HepG2 (cell line): ENCODE data around the gene EVA1A. TPM values are rescaled to one million over a fixed set of nuclear protein-coding genes. Genes with fewer than 3 reads are reported as not detected.
A peak's percentile ranks its signal among the peaks of the same experiment; 100 is the strongest.

Experiments
- BCL6 ChIP-seq: IDR thresholded peaks from 2 replicates; pipeline ENCODE4 v1.6.1; 2016; ENCODE audit warnings: missing genetic modification reagents, missing compliant biosample characterization
- FOSL2 ChIP-seq: sonication (generic); formaldehyde crosslinking; IDR thresholded peaks from 2 replicates; pipeline ENCODE4 v1.4.0; 2020; ENCODE audit warnings: missing genetic modification reagents
- HNF4G ChIP-seq, 2 experiments: sonication (generic) in 1 of 2; formaldehyde crosslinking in 1 of 2; IDR thresholded peaks; 2 replicates each; pipeline versions ENCODE4 v1.4.0 to v1.6.1; 2011 to 2020; ENCODE audit warnings: borderline replicate concordance in 2 of 2, low read depth in 2 of 2, mild to moderate bottlenecking in 2 of 2, low read length in 1 of 2, missing genetic modification reagents in 1 of 2, moderate library complexity in 1 of 2
- HOXA3 ChIP-seq: sonication (generic); formaldehyde crosslinking; IDR thresholded peaks from 2 replicates; pipeline ENCODE4 v1.5.0; 2020; ENCODE audit warnings: missing genetic modification reagents
- KDM5B ChIP-seq: sonication (generic); formaldehyde crosslinking; IDR thresholded peaks from 2 replicates; pipeline ENCODE4 v1.4.0; 2020; ENCODE audit warnings: missing genetic modification reagents, mild to moderate bottlenecking, borderline replicate concordance
- PRPF4 ChIP-seq: fragments of 200-400 bp; formaldehyde crosslinking; IDR thresholded peaks from 2 replicates; pipeline ENCODE4 v1.6.1; 2016; ENCODE audit warnings: low read length, low read depth; ENCODE audit not compliant: poor library complexity, severe bottlenecking
- SKIL ChIP-seq: sonication (generic); formaldehyde crosslinking; IDR thresholded peaks from 2 replicates; pipeline ENCODE4 v1.8.0; 2022; ENCODE audit warnings: missing genetic modification reagents, mild to moderate bottlenecking, moderate library complexity, borderline replicate concordance
- TRIM22 ChIP-seq: fragments of 450-650 bp; IDR thresholded peaks from 2 replicates; pipeline ENCODE4 v1.6.1; 2017
- ZNF33B ChIP-seq: sonication (generic); formaldehyde crosslinking; IDR thresholded peaks from 2 replicates; pipeline ENCODE4 v1.5.1; 2020; ENCODE audit warnings: mild to moderate bottlenecking, missing genetic modification reagents
- ZNF878 ChIP-seq: sonication (generic); formaldehyde crosslinking; IDR thresholded peaks from 2 replicates; pipeline ENCODE4 v1.8.1; 2023; ENCODE audit warnings: mild to moderate bottlenecking, missing genetic modification reagents, moderate library complexity
- polyA plus RNA-seq, 8 experiments: library from polyadenylated mRNA; depleted of rRNA in 3 of 8; stranded (reverse) in 7 of 8; unstranded in 1 of 8; fragments of >200 nt; fragmentation: Illumina TruSeq in 4 of 8; extraction: Trizol in 4 of 8; gene quantifications; 2 replicates each; pipeline versions ENCODE4 v1.2.1 to v1.2.3, GENCODE V29; 2011 to 2016; ENCODE audit warnings: low read depth in 4 of 8, missing spikeins in 1 of 8, mixed read lengths in 1 of 8; ENCODE audit not compliant: insufficient read depth in 1 of 8
- total RNA-seq, 5 experiments: library from RNA; depleted of rRNA; stranded (reverse); fragments of >200 nt; fragmentation: Illumina TruSeq; extraction: Trizol; gene quantifications; 2 replicates each; pipeline ENCODE4 v1.2.3, GENCODE V29; 2016; ENCODE audit warnings: low read depth in 1 of 5
- TF ChIP-seq, protein P1 (sequence below): fragments of 450-650 bp; IDR thresholded peaks from 2 replicates; pipeline ENCODE4 v1.6.1; 2017; ENCODE audit warnings: mild to moderate bottlenecking
- TF ChIP-seq, protein P2 (sequence below): sonication (generic); formaldehyde crosslinking; IDR thresholded peaks from 2 replicates; pipeline ENCODE4; 2020; ENCODE audit warnings: missing genetic modification reagents, mild to moderate bottlenecking, borderline replicate concordance
- TF ChIP-seq, protein P3 (sequence below): IDR thresholded peaks from 2 replicates; pipeline ENCODE4 v1.6.1; 2018; ENCODE audit warnings: missing genetic modification reagents, mild to moderate bottlenecking, missing compliant biosample characterization
- TF ChIP-seq, protein P4 (sequence below): sonication (generic); formaldehyde crosslinking; conservative IDR thresholded peaks from 2 replicates; pipeline ENCODE4 v1.8.0; 2022; ENCODE audit warnings: mild to moderate bottlenecking, moderate library complexity, missing genetic modification reagents

Gene EVA1A
- total and polyA plus RNA-seq, 2 of the 13 experiments (the other 11 are each of a cell fraction or from before 2014, with no cell fraction given): 57.5 to 57.8 TPM

DNA sequence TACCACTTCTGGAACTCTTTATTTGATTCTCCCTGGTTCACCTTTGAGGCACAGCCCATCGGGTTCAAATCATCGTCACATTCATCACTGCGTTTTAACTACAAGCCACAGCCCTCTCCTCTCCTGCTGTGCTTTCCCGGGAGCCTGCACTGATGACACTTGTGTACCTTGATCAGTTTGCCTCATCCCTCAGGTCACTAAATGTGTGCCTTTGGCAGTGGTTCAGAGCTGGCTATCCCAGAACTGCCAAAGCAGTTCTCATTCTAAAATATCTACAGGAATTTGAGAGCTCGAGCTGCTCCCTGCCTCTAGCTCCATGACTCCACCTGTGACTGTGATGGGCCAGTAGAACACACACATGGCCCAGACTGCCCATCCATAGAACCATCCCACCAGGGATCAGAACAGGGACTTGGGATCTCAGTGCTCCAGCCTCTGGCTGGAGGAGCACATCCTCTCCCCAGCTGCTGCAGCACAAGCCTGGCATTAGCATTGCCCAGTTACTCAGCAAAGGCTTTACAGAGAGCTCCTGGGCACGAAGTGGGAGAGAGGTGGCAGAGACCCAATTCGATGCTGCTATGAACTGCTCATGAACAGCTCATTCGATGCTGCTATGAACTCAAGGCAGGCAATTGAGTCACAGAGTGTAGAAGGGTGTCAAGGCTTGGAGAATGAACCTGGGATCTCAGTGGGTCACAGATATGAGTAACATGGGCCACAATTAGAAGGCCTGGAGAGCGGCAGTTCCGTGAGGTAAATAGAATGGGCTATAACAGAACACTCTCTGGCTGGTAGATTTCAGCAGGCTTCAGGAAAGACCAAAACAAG, 41.9 kb downstream of the EVA1A start (continued):
- TF ChIP-seq, protein P1, sequence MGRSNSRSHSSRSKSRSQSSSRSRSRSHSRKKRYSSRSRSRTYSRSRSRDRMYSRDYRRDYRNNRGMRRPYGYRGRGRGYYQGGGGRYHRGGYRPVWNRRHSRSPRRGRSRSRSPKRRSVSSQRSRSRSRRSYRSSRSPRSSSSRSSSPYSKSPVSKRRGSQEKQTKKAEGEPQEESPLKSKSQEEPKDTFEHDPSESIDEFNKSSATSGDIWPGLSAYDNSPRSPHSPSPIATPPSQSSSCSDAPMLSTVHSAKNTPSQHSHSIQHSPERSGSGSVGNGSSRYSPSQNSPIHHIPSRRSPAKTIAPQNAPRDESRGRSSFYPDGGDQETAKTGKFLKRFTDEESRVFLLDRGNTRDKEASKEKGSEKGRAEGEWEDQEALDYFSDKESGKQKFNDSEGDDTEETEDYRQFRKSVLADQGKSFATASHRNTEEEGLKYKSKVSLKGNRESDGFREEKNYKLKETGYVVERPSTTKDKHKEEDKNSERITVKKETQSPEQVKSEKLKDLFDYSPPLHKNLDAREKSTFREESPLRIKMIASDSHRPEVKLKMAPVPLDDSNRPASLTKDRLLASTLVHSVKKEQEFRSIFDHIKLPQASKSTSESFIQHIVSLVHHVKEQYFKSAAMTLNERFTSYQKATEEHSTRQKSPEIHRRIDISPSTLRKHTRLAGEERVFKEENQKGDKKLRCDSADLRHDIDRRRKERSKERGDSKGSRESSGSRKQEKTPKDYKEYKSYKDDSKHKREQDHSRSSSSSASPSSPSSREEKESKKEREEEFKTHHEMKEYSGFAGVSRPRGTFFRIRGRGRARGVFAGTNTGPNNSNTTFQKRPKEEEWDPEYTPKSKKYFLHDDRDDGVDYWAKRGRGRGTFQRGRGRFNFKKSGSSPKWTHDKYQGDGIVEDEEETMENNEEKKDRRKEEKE: no peak
- TF ChIP-seq HNF4G (IDR thresholded peaks at IDR 0.05; ENCODE audit: borderline replicate concordance, low read depth, low read length): peak; percentile 51; the same call in 1 of the 2 replicates
- no peak for TF ChIP-seq HNF4G (CRISPR knock-in tag; IDR thresholded peaks at IDR 0.05; ENCODE audit: borderline replicate concordance, low read depth)
- no peak for TF ChIP-seq PRPF4
- TF ChIP-seq TRIM22: no peak
- TF ChIP-seq, protein P2, sequence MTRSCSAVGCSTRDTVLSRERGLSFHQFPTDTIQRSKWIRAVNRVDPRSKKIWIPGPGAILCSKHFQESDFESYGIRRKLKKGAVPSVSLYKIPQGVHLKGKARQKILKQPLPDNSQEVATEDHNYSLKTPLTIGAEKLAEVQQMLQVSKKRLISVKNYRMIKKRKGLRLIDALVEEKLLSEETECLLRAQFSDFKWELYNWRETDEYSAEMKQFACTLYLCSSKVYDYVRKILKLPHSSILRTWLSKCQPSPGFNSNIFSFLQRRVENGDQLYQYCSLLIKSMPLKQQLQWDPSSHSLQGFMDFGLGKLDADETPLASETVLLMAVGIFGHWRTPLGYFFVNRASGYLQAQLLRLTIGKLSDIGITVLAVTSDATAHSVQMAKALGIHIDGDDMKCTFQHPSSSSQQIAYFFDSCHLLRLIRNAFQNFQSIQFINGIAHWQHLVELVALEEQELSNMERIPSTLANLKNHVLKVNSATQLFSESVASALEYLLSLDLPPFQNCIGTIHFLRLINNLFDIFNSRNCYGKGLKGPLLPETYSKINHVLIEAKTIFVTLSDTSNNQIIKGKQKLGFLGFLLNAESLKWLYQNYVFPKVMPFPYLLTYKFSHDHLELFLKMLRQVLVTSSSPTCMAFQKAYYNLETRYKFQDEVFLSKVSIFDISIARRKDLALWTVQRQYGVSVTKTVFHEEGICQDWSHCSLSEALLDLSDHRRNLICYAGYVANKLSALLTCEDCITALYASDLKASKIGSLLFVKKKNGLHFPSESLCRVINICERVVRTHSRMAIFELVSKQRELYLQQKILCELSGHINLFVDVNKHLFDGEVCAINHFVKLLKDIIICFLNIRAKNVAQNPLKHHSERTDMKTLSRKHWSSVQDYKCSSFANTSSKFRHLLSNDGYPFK (CRISPR knock-in tag): no peak; the same call in 1 of the 2 replicates
- peak; percentile 26; the same call in 1 of the 2 replicates for TF ChIP-seq SKIL (CRISPR knock-in tag)
- TF ChIP-seq FOSL2 (CRISPR knock-in tag): peak; percentile 71
- TF ChIP-seq, protein P3, sequence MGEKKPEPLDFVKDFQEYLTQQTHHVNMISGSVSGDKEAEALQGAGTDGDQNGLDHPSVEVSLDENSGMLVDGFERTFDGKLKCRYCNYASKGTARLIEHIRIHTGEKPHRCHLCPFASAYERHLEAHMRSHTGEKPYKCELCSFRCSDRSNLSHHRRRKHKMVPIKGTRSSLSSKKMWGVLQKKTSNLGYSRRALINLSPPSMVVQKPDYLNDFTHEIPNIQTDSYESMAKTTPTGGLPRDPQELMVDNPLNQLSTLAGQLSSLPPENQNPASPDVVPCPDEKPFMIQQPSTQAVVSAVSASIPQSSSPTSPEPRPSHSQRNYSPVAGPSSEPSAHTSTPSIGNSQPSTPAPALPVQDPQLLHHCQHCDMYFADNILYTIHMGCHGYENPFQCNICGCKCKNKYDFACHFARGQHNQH (CRISPR knock-in tag): 0 out of 2 replicates have a peak, but pooled peaks have one; percentile 33
- no peak; the same call in 1 of the 2 replicates for TF ChIP-seq BCL6 (CRISPR knock-in tag)
- no peak for TF ChIP-seq KDM5B (CRISPR knock-in tag)
- TF ChIP-seq, protein P4, sequence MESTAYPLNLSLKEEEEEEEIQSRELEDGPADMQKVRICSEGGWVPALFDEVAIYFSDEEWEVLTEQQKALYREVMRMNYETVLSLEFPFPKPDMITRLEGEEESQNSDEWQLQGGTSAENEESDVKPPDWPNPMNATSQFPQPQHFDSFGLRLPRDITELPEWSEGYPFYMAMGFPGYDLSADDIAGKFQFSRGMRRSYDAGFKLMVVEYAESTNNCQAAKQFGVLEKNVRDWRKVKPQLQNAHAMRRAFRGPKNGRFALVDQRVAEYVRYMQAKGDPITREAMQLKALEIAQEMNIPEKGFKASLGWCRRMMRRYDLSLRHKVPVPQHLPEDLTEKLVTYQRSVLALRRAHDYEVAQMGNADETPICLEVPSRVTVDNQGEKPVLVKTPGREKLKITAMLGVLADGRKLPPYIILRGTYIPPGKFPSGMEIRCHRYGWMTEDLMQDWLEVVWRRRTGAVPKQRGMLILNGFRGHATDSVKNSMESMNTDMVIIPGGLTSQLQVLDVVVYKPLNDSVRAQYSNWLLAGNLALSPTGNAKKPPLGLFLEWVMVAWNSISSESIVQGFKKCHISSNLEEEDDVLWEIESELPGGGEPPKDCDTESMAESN: 0 out of 2 replicates have a peak, but pooled peaks have one; percentile 36
- TF ChIP-seq ZNF33B: no peak
- TF ChIP-seq ZNF878 (CRISPR knock-in tag): peak; percentile 62; the same call in 1 of the 2 replicates
- TF ChIP-seq HOXA3 (CRISPR knock-in tag): peak; percentile 62; the same call in 1 of the 2 replicates
